Measurements from ENCODE around the gene TPST1. TPM values are rescaled to one million over a fixed set of nuclear protein-coding genes. Genes with fewer than 3 reads are reported as not detected.

The TPST1 gene
- total RNA-seq, 4 donors from 2014 or later, result 5.2 to 20.0 (median 8.2) TPM

GRCh38 chr7:66181845-66182244, 23.3 kb upstream of the TPST1 start:
- no peak overlapping the region for H3K27ac ChIP-seq
- H3K4me1 ChIP-seq, result no peaks in the 10 kb centered on the region
- no peak overlapping the region for H3K4me3 ChIP-seq
- WGBS, result 98% methylated on average over 2 of the region's 2 CpGs
- H3K27me3 ChIP-seq, result no peaks in the 10 kb centered on the region
- TF ChIP-seq POLR2A (IDR thresholded peaks at IDR 0.05) (no peak), POLR2AphosphoS5 (IDR thresholded peaks at IDR 0.05) (no peak), CTCF (IDR thresholded peaks at IDR 0.05) (no peak), EP300 (IDR thresholded peaks at IDR 0.05) (no peak)
- no peaks in the 10 kb centered on the region for H3K36me3 ChIP-seq
- H3K9me3 ChIP-seq, result no peaks in the 10 kb centered on the region
- DNase-seq (ENCODE audit: low spot score in 2 of 2), result no peak

- peaks cover 2% of the 10 kb centered on the region for H3K4me1 ChIP-seq
- H3K9me3 ChIP-seq, result no peaks in the 10 kb centered on the region
- no peak overlapping the region for H3K27ac ChIP-seq
- 89% methylated on average over 6 of the region's 6 CpGs for WGBS
- DNase-seq (ENCODE audit: low spot score in 2 of 2), result no peak
- no peaks in the 10 kb centered on the region for H3K36me3 ChIP-seq
- H3K27me3 ChIP-seq, result no peaks in the 10 kb centered on the region
- H3K4me3 ChIP-seq, result no peak overlapping the region
- no peak for TF ChIP-seq POLR2AphosphoS5 (IDR thresholded peaks at IDR 0.05)
- TF ChIP-seq CTCF (IDR thresholded peaks at IDR 0.05), result no peak
- no peak for TF ChIP-seq POLR2A (IDR thresholded peaks at IDR 0.05)
- TF ChIP-seq EP300 (IDR thresholded peaks at IDR 0.05), result no peak
Measured at GRCh38 chr7:66182920-66183319, 22.2 kb upstream of the TPST1 start.

GRCh38 chr7:66183700-66184099, 21.4 kb upstream of the TPST1 start:
- H3K36me3 ChIP-seq, result no peaks in the 10 kb centered on the region
- DNase-seq (ENCODE audit: low spot score in 2 of 2), result no peak
- no peak overlapping the region for H3K27ac ChIP-seq
- WGBS, result 88% methylated on average over 2 of the region's 2 CpGs
- TF ChIP-seq EP300 (IDR thresholded peaks at IDR 0.05) (no peak), POLR2A (IDR thresholded peaks at IDR 0.05) (no peak), POLR2AphosphoS5 (IDR thresholded peaks at IDR 0.05) (no peak), CTCF (IDR thresholded peaks at IDR 0.05) (no peak)
- no peak overlapping the region for H3K4me3 ChIP-seq
- H3K9me3 ChIP-seq, result no peaks in the 10 kb centered on the region
- no peaks in the 10 kb centered on the region for H3K27me3 ChIP-seq
- H3K4me1 ChIP-seq, result peaks cover 2% of the 10 kb centered on the region

- TF ChIP-seq EP300 (IDR thresholded peaks at IDR 0.05) (no peak), POLR2A (IDR thresholded peaks at IDR 0.05) (no peak), CTCF (IDR thresholded peaks at IDR 0.05) (no peak), POLR2AphosphoS5 (IDR thresholded peaks at IDR 0.05) (no peak)
- no peaks in the 10 kb centered on the region for H3K36me3 ChIP-seq
- H3K4me1 ChIP-seq, result peaks cover 10% of the 10 kb centered on the region
- H3K9me3 ChIP-seq, result no peaks in the 10 kb centered on the region
- 93% methylated on average over 8 of the region's 8 CpGs for WGBS
- no peak overlapping the region for H3K27ac ChIP-seq
- DNase-seq (ENCODE audit: low spot score in 2 of 2), result no peak
- H3K27me3 ChIP-seq, result no peaks in the 10 kb centered on the region
- no peak overlapping the region for H3K4me3 ChIP-seq
Measured at GRCh38 chr7:66185680-66186187, 19.4 kb upstream of the TPST1 start.

GRCh38 chr7:66186991-66187390, 18.1 kb upstream of the TPST1 start:
- Histone ChIP-seq H3K27me3 (no peaks in the 10 kb centered on the region), H3K4me3 (no peak overlapping the region), H3K27ac (no peak overlapping the region), H3K4me1 (peaks cover 10% of the 10 kb centered on the region), H3K9me3 (no peaks in the 10 kb centered on the region), H3K36me3 (no peaks in the 10 kb centered on the region)
- WGBS, result 90% methylated on average over 4 of the region's 4 CpGs
- DNase-seq (ENCODE audit: low spot score in 2 of 2), result no peak
- TF ChIP-seq EP300 (IDR thresholded peaks at IDR 0.05) (no peak), POLR2A (IDR thresholded peaks at IDR 0.05) (no peak), POLR2AphosphoS5 (IDR thresholded peaks at IDR 0.05) (no peak), CTCF (IDR thresholded peaks at IDR 0.05) (no peak)
